Measurements from ENCODE around the gene UTS2B.

Gene UTS2B

GRCh38 chr3:191352014-191352413, 21.7 kb upstream of the UTS2B start:
- H3K23ac ChIP-seq (ENCODE audit: low read length in 2 of 2), result no peak overlapping the region
- H3K27ac ChIP-seq (ENCODE audit: low read length, poor library complexity, severe bottlenecking), result no peak overlapping the region
- no peak overlapping the region for H2BK120ac ChIP-seq (ENCODE audit: low read depth, low read length)
- no peak overlapping the region for H2BK15ac ChIP-seq (ENCODE audit: low read depth, poor library complexity, severe bottlenecking)
- no peaks in the 10 kb centered on the region for H3K4me1 ChIP-seq (ENCODE audit: control insufficient read depth, insufficient read depth, low read depth, low read length)
- H3K79me1 ChIP-seq (replicated peaks; ENCODE audit: low read length, poor library complexity, severe bottlenecking), result no peaks in the 10 kb centered on the region
- H3K4me3 ChIP-seq (ENCODE audit: insufficient read depth in 1 of 2, low read depth in 1 of 2, low read length in 2 of 2), result no peak overlapping the region
- H2BK12ac ChIP-seq (ENCODE audit: low read length in 2 of 2), result no peak overlapping the region
- no peak overlapping the region for H3K9ac ChIP-seq (ENCODE audit: low read length)
- no peak overlapping the region for H2BK5ac ChIP-seq (ENCODE audit: low read depth, low read length, poor library complexity, severe bottlenecking)
- H3K27me3 ChIP-seq (ENCODE audit: control insufficient read depth in 1 of 2, insufficient read depth in 1 of 2, low read length in 2 of 2), result no peaks in the 10 kb centered on the region
- WGBS, result no CpG with 5 or more reads among the region's 1 CpG
- H3K4me2 ChIP-seq (ENCODE audit: low read length, poor library complexity, severe bottlenecking), result no peak overlapping the region
- no peak overlapping the region for H4K91ac ChIP-seq (ENCODE audit: low read length)
- H3K18ac ChIP-seq (ENCODE audit: low read depth in 1 of 2, low read length in 2 of 2), result no peak overlapping the region
- H3K4ac ChIP-seq (ENCODE audit: low read depth in 1 of 2, low read length in 2 of 2), result no peak overlapping the region
- H2AK5ac ChIP-seq (ENCODE audit: low read length, severe bottlenecking), result no peak overlapping the region
- DNase-seq, result no peak
- no peak overlapping the region for H2AFZ ChIP-seq (ENCODE audit: low read depth, low read length)
- no peak overlapping the region for H4K8ac ChIP-seq (ENCODE audit: low read length)
- no peaks in the 10 kb centered on the region for H3K36me3 ChIP-seq (ENCODE audit: control insufficient read depth in 1 of 2, insufficient read depth in 2 of 2, low read depth in 1 of 2, low read length in 2 of 2)
- no peak overlapping the region for H3K14ac ChIP-seq (ENCODE audit: low read length in 2 of 2)
- H3K9me3 ChIP-seq (ENCODE audit: control insufficient read depth, low read length), result no peaks in the 10 kb centered on the region

DNA sequence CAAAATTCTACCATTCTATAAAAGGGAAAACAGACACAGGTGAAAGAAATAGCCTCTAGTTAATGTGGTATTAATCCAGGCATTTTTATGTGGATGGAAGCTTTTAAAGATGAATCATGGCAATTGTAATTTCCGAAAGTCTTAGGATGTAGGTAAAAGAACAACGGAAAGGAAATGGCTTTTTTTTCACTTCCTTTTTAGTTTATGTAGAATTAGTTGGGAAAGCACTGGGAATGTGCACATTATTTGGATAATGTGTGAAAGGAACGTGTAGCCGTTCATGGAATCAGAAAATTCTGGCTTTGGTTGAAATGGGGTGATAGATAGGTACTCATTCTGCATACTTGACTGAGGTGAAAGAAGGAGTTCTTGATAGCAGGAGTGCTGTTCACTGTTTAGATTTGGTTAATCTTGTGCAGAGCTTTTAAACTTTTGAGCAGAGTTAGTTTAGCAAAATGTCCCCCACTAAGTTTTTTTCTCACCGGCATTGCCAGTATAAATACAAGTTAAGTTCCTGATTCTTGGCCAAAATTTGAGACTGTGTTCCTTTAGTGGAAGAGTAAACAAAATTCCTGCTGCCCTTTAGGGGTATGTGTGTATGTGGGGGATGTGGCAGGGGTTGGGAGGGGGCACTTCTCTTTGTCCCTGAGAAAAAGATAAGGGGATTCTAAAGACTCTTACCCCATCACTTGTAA, 20.2 kb upstream of the UTS2B start:
- DNase-seq, result no peak
- Histone ChIP-seq H3K9ac (ENCODE audit: low read length) (no peak overlapping the region), H3K14ac (ENCODE audit: low read length in 2 of 2) (no peak overlapping the region), H3K9me3 (ENCODE audit: control insufficient read depth, low read length) (no peaks in the 10 kb centered on the region), H3K23ac (ENCODE audit: low read length in 2 of 2) (no peak overlapping the region), H3K4me3 (ENCODE audit: insufficient read depth in 1 of 2, low read depth in 1 of 2, low read length in 2 of 2) (no peak overlapping the region), H3K27me3 (ENCODE audit: control insufficient read depth in 1 of 2, insufficient read depth in 1 of 2, low read length in 2 of 2) (no peaks in the 10 kb centered on the region), H2AFZ (ENCODE audit: low read depth, low read length) (no peak overlapping the region), H3K18ac (ENCODE audit: low read depth in 1 of 2, low read length in 2 of 2) (no peak overlapping the region), H4K8ac (ENCODE audit: low read length) (no peak overlapping the region), H2BK5ac (ENCODE audit: low read depth, low read length, poor library complexity, severe bottlenecking) (no peak overlapping the region), H2BK12ac (ENCODE audit: low read length in 2 of 2) (no peak overlapping the region), H2AK5ac (ENCODE audit: low read length, severe bottlenecking) (no peak overlapping the region), H4K91ac (ENCODE audit: low read length) (no peak overlapping the region), H3K4me2 (ENCODE audit: low read length, poor library complexity, severe bottlenecking) (no peak overlapping the region), H3K4ac (ENCODE audit: low read depth in 1 of 2, low read length in 2 of 2) (no peak overlapping the region), H3K4me1 (ENCODE audit: control insufficient read depth, insufficient read depth, low read depth, low read length) (no peaks in the 10 kb centered on the region), H3K36me3 (ENCODE audit: control insufficient read depth in 1 of 2, insufficient read depth in 2 of 2, low read depth in 1 of 2, low read length in 2 of 2) (no peaks in the 10 kb centered on the region), H2BK15ac (ENCODE audit: low read depth, poor library complexity, severe bottlenecking) (no peak overlapping the region), H3K79me1 (replicated peaks; ENCODE audit: low read length, poor library complexity, severe bottlenecking) (no peaks in the 10 kb centered on the region), H3K27ac (ENCODE audit: low read length, poor library complexity, severe bottlenecking) (no peak overlapping the region), H2BK120ac (ENCODE audit: low read depth, low read length) (no peak overlapping the region)
- no CpG with 5 or more reads among the region's 5 CpGs for WGBS

- WGBS, result no CpG with 5 or more reads among the region's 1 CpG
Measured at GRCh38 chr3:191348098-191348497, 17.8 kb upstream of the UTS2B start.

GRCh38 chr3:191347228-191347627, 16.9 kb upstream of the UTS2B start:
- no peaks in the 10 kb centered on the region for H3K36me3 ChIP-seq (ENCODE audit: control insufficient read depth in 1 of 2, insufficient read depth in 2 of 2, low read depth in 1 of 2, low read length in 2 of 2)
- no peak overlapping the region for H3K4ac ChIP-seq (ENCODE audit: low read depth in 1 of 2, low read length in 2 of 2)
- no peak overlapping the region for H3K27ac ChIP-seq (ENCODE audit: low read length, poor library complexity, severe bottlenecking)
- no peaks in the 10 kb centered on the region for H3K27me3 ChIP-seq (ENCODE audit: control insufficient read depth in 1 of 2, insufficient read depth in 1 of 2, low read length in 2 of 2)
- H3K4me2 ChIP-seq (ENCODE audit: low read length, poor library complexity, severe bottlenecking), result no peak overlapping the region
- no peaks in the 10 kb centered on the region for H3K9me3 ChIP-seq (ENCODE audit: control insufficient read depth, low read length)
- H3K14ac ChIP-seq (ENCODE audit: low read length in 2 of 2), result no peak overlapping the region
- H3K23ac ChIP-seq (ENCODE audit: low read length in 2 of 2), result no peak overlapping the region
- H3K79me1 ChIP-seq (replicated peaks; ENCODE audit: low read length, poor library complexity, severe bottlenecking), result no peaks in the 10 kb centered on the region
- DNase-seq, result no peak
- H2AK5ac ChIP-seq (ENCODE audit: low read length, severe bottlenecking), result no peak overlapping the region
- no peak overlapping the region for H3K4me3 ChIP-seq (ENCODE audit: insufficient read depth in 1 of 2, low read depth in 1 of 2, low read length in 2 of 2)
- no peak overlapping the region for H4K8ac ChIP-seq (ENCODE audit: low read length)
- H3K18ac ChIP-seq (ENCODE audit: low read depth in 1 of 2, low read length in 2 of 2), result no peak overlapping the region
- no peak overlapping the region for H2AFZ ChIP-seq (ENCODE audit: low read depth, low read length)
- H3K4me1 ChIP-seq (ENCODE audit: control insufficient read depth, insufficient read depth, low read depth, low read length), result peaks cover 5% of the 10 kb centered on the region
- WGBS, result no CpG with 5 or more reads among the region's 3 CpGs
- H2BK15ac ChIP-seq (ENCODE audit: low read depth, poor library complexity, severe bottlenecking), result no peak overlapping the region
- H2BK12ac ChIP-seq (ENCODE audit: low read length in 2 of 2), result no peak overlapping the region
- H2BK5ac ChIP-seq (ENCODE audit: low read depth, low read length, poor library complexity, severe bottlenecking), result no peak overlapping the region
- H4K91ac ChIP-seq (ENCODE audit: low read length), result no peak overlapping the region
- H2BK120ac ChIP-seq (ENCODE audit: low read depth, low read length), result no peak overlapping the region
- no peak overlapping the region for H3K9ac ChIP-seq (ENCODE audit: low read length)

More at GRCh38 chr3:191348098-191348497, 17.8 kb upstream of the UTS2B start:
- Histone ChIP-seq H3K23ac (ENCODE audit: low read length in 2 of 2) (no peak overlapping the region), H2BK15ac (ENCODE audit: low read depth, poor library complexity, severe bottlenecking) (no peak overlapping the region), H3K14ac (ENCODE audit: low read length in 2 of 2) (no peak overlapping the region), H3K36me3 (ENCODE audit: control insufficient read depth in 1 of 2, insufficient read depth in 2 of 2, low read depth in 1 of 2, low read length in 2 of 2) (no peaks in the 10 kb centered on the region), H2BK12ac (ENCODE audit: low read length in 2 of 2) (no peak overlapping the region), H4K91ac (ENCODE audit: low read length) (no peak overlapping the region), H4K8ac (ENCODE audit: low read length) (no peak overlapping the region), H3K9me3 (ENCODE audit: control insufficient read depth, low read length) (no peaks in the 10 kb centered on the region), H3K18ac (ENCODE audit: low read depth in 1 of 2, low read length in 2 of 2) (no peak overlapping the region), H3K27ac (ENCODE audit: low read length, poor library complexity, severe bottlenecking) (no peak overlapping the region), H2AK5ac (ENCODE audit: low read length, severe bottlenecking) (no peak overlapping the region), H3K4ac (ENCODE audit: low read depth in 1 of 2, low read length in 2 of 2) (no peak overlapping the region), H3K4me1 (ENCODE audit: control insufficient read depth, insufficient read depth, low read depth, low read length) (peaks cover 4% of the 10 kb centered on the region), H2AFZ (ENCODE audit: low read depth, low read length) (no peak overlapping the region), H3K9ac (ENCODE audit: low read length) (no peak overlapping the region), H3K27me3 (ENCODE audit: control insufficient read depth in 1 of 2, insufficient read depth in 1 of 2, low read length in 2 of 2) (no peaks in the 10 kb centered on the region), H2BK5ac (ENCODE audit: low read depth, low read length, poor library complexity, severe bottlenecking) (no peak overlapping the region), H3K4me2 (ENCODE audit: low read length, poor library complexity, severe bottlenecking) (no peak overlapping the region), H2BK120ac (ENCODE audit: low read depth, low read length) (no peak overlapping the region), H3K4me3 (ENCODE audit: insufficient read depth in 1 of 2, low read depth in 1 of 2, low read length in 2 of 2) (no peak overlapping the region), H3K79me1 (replicated peaks; ENCODE audit: low read length, poor library complexity, severe bottlenecking) (no peaks in the 10 kb centered on the region)
- DNase-seq, result no peak

Data from mesenchymal stem cell (in vitro differentiated cells and primary cell).